T-helper 2 cell treated with Interferon-gamma antibody and Interleukin-4, amounts not matched to agents 5 μg/mL and 100 μg/mL, for 36 hours (primary cell): ENCODE data around the gene HOXB9.

ENCODE experiments used
- DNase-seq: peaks from one replicate; pipeline ENCODE4 v3.0.0; 2021; ENCODE audit warnings: low spot score
- H3K27ac Mint-ChIP-seq: one replicate; pipeline ENCODE4 v1.8.0; 2021; ENCODE audit warnings: mild to moderate bottlenecking, mixed read lengths
- H3K27me3 Mint-ChIP-seq: one replicate; pipeline ENCODE4 v1.8.0; 2021; ENCODE audit warnings: low read depth, mixed read lengths
- H3K36me3 Mint-ChIP-seq: one replicate; pipeline ENCODE4 v1.8.0; 2021; ENCODE audit warnings: low read depth, mixed read lengths
- H3K4me1 Mint-ChIP-seq: one replicate; pipeline ENCODE4 v1.8.0; 2021; ENCODE audit warnings: low read depth, mixed read lengths
- H3K4me3 Mint-ChIP-seq: one replicate; pipeline ENCODE4 v1.8.0; 2022; ENCODE audit warnings: mild to moderate bottlenecking, moderate library complexity, mixed read lengths
- H3K9me3 Mint-ChIP-seq: one replicate; pipeline ENCODE4 v1.8.0; 2021; ENCODE audit warnings: mixed read lengths

Gene HOXB9

DNA sequence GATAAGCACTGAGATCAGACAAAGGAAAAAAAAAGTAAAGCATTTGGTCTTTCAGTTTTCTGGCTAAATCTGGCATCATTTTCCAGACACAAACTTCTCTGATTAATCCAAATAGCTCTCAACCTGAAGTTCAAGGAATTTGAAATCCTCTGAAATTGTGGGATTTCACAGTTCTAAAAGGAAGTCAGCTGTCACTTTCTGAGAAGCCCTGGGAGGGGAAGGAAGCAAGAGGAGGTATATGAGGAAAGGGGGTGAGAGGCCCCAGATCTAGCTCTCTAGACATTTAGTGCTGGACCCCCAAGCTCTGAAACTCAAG, 17.5 kb upstream of the HOXB9 start:
- Mint-ChIP-seq H3K4me3 (no peak overlapping the region), H3K27me3 (peaks cover 94% of the 10 kb centered on the region), H3K9me3 (no peaks in the 10 kb centered on the region), H3K36me3 (no peaks in the 10 kb centered on the region), H3K4me1 (peaks cover 6% of the 10 kb centered on the region), H3K27ac (no peak overlapping the region)
- no peak for DNase-seq

DNA sequence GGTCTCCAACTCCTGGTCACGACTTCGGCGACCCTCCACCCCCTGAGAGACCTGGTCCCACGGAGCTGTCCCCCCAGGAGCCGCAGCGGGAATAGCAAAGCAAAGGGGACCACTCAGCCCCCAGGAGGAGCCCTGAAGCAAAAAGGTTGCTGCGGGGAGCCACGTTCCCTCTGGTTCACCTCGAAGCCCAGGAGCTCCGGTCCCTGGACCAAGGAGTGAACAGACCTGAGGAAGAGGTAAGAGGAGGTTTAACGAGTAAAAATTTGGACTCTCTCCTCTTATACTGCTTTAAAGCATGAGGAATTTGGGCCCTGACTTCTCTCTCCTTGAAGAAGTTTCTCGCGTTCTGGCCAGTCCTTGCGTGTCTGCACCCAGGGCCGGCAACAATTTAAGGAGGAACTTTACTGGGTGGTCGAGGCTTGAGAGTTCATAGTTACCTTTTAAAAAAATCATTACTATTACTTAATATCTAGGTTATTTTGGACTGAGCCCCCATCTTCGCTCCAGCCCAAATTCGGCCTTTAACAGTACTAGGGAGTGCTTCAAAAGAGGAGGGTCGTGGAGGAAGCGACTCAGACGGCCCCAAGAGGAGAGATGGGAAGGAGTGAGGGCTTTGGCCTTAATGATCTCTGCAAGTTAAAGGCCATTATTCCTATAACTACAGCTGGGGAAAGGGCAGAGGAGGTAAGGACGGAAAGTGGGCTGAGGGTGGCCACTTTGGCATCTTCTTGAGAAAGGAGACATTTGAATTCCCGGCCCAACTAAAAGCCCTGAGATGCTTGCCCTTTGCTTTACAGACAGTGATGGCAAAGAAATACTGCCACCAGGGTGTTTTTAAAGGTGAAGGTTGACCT, 16.9 kb upstream of the HOXB9 start:
- no peak for DNase-seq

DNA sequence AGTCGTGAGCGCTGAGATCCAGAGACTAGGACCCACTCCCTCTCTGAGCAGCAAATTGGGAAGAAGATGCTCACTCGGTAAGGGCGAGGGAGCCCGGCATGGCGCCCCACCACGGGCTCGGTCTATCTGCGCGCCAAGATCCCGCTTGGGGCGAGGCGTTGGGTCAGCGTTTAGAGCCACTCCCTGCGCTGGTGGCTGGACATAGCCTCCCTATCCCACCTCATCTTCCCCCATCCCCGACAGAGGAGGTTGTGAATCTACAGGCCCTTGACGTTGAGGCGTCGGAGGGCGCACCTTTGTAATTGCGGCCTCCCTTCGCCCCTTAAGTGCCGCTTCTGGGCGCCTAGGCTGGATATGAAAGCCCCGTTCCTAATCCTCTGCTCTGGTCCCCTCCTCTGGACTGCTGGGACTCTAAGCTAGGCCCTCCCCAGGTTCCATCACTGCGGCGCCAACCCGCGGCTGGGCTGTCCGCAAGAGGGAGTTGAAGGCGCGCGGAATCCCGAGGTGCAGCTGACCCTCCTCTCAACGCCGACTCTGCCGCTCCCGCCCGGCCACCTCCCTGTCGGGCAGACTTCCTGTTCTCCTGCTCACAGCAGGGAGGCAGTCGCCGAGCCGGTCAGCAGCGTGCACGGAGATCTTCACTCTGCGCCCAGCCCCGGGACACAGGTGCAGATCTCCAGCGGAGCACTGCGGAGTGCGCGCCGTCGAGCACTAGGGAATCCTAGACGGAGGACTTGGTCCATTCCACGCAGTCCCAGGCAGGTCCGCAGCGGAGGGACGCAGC, 16.1 kb upstream of the HOXB9 start:
- Mint-ChIP-seq H3K9me3 (no peaks in the 10 kb centered on the region), H3K36me3 (no peaks in the 10 kb centered on the region), H3K27ac (no peak overlapping the region), H3K4me3 (no peak overlapping the region), H3K27me3 (peaks cover 94% of the 10 kb centered on the region), H3K4me1 (peaks cover 6% of the 10 kb centered on the region)
- no peak for DNase-seq

More for the DNA sequence above, 16.9 kb upstream of the HOXB9 start:
- Mint-ChIP-seq H3K9me3 (no peaks in the 10 kb centered on the region), H3K27ac (no peak overlapping the region), H3K27me3 (peaks cover 93% of the 10 kb centered on the region), H3K36me3 (no peaks in the 10 kb centered on the region), H3K4me3 (no peak overlapping the region), H3K4me1 (peaks cover 6% of the 10 kb centered on the region)

DNA sequence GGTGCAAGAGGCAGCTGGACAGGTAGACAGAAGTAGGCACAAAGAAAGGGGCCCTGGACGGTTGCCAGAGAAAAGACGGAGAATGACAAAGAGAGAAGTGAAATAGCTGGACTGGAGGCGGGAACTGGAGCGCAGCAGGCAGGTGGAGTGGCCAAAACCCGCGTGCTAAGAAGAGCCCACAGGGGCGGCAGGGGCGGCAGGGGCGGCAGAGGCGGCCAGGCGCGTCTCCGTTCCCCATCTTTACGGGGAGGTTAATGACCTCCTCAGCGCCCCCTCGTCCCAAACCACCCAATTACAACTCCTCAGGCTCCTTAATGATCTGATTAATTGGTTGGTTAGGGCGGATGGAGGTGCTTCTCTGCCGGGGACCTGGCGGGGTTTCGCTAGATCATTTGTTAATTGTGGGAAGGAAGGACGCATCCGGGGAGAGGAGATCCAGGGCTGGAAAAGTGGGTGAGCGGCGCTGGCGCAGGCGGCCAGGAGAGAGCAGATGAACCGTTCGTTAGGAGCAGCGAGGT, 15.4 kb upstream of the HOXB9 start:
- Mint-ChIP-seq H3K36me3 (no peaks in the 10 kb centered on the region), H3K4me1 (peaks cover 7% of the 10 kb centered on the region), H3K4me3 (no peak overlapping the region), H3K9me3 (no peaks in the 10 kb centered on the region), H3K27me3 (peaks cover 96% of the 10 kb centered on the region), H3K27ac (peak overlapping the region; percentile 16)
- no peak for DNase-seq

DNA sequence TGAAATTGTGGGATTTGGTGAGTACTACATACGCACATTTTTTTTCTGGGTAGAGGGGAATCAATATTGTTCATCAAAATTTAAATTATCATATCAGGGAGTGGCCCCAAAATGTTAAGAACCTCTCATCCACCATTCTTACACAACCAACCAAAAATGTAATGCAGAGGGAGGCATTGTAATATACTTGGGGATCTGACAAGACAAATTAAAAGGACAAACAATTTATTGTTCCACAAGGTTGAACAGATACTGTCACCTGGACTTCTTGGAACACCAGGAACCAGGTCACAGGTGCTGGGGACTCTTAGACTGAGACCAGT, 14.7 kb upstream of the HOXB9 start:
- no peak overlapping the region for H3K4me3 Mint-ChIP-seq
- H3K9me3 Mint-ChIP-seq: no peaks in the 10 kb centered on the region
- H3K4me1 Mint-ChIP-seq: peaks cover 7% of the 10 kb centered on the region
- no peaks in the 10 kb centered on the region for H3K36me3 Mint-ChIP-seq
- DNase-seq: no peak
- peaks cover 98% of the 10 kb centered on the region for H3K27me3 Mint-ChIP-seq
- no peak overlapping the region for H3K27ac Mint-ChIP-seq

DNA sequence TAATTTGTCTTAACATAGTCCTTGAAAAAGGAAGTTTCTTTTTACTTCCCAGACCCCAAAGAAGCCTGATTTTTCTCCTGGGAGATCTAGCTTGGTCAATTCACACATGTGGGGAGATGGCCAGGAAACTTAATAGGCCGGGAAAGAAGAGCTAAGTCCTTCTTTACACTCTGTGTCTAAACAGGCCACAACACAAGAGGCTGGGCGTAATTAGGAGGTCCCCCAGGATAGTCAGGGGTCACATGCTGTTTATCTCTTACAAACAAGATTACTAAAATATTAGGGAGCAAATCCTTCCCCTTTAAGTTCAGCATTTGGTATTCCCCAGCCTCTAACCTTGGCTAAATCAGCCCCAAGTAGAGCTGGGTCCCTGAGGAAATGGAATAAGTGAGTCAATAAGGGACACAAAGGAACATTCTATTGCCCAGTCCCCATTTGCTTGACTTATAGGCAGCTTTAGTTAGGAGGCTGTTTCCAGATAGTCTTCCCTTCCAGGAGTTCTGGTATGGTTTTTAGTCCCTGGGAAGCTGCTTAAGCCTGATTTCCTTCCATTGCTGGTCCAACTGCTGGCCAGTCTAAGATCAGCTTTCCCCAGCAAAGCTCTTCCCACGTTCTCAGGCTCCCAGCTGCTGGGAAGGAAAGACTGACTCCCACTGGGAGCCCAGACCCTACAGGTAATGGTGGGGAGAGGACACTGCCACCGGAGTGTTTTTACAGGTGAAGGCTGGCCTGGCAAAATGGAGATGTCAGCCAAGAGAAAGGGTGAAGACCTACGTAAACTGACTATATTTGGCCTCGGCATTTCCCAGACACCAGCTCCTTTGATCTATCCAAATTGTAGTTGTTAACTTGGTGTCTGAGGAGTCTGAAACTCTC, 14.1 kb upstream of the HOXB9 start:
- Mint-ChIP-seq H3K36me3 (no peaks in the 10 kb centered on the region), H3K9me3 (no peaks in the 10 kb centered on the region), H3K4me3 (no peak overlapping the region), H3K27ac (no peak overlapping the region), H3K4me1 (peaks cover 7% of the 10 kb centered on the region), H3K27me3 (peaks cover 98% of the 10 kb centered on the region)
- DNase-seq: no peak

DNA sequence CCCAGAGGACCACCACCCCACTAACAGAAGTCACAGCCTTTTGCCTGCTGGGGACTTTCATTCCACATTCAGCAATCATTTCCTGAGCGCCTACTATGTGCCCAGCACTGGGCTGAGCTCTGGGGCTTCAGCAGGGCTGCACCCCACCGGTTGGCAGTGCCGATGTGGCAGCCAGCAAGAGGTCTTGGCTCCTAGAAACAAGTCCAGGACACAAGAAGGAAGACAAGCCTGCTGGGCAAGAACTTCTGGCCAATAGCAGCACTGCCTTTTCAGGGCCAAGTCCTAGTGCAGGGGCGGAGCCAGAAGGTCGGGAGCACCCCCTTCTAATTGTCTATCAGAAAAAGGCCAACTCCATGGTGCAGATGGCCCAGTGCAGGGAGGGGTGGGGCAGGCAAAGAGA, 13.0 kb upstream of the HOXB9 start:
- Mint-ChIP-seq H3K4me3 (no peak overlapping the region), H3K4me1 (peaks cover 7% of the 10 kb centered on the region), H3K27ac (no peak overlapping the region), H3K9me3 (no peaks in the 10 kb centered on the region), H3K36me3 (no peaks in the 10 kb centered on the region), H3K27me3 (peaks cover 98% of the 10 kb centered on the region)
- no peak for DNase-seq

DNA sequence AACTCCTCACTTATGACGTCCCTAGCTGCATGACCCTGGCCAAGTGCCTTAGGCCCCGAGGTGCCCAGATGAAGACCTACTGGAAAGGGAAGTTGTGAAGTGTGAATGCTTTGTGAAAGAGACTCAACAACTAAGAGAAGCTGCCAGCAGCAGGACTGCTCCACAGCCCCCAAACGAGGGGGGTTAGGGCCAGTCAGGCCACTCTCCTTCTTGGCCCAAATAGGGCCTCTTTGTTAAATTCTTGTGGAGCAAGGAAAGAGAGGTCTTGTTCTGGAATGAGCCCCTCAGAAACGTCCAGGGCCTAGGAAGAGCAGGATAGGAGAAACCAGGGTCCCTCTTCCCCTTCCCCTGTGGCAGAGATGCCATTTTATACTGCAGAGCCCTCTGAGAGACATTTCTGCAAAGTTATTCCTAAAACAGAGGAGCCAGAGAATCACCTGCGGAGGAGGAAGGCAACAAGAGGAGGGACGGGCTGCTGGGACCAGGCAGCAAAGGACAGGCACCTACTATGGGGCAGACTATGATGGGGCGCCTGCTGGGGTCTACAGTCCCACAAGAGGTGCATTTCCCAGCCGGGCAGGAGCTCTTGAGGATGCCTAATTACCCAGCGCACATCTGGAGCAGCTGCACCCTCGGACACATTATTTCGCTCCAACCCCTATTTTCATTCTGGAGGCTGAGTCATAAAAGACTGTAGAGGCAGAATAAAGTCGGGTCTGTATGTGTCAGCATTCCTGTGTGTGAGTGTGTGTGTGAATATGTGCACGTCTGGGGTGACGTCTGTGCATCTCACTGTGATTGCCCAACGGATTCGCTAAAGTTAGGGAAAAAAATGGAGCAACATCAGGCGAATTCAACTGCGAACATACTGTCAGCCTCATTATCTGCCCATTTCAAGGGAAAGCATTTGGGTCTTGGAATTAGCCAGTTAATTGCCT, 11.4 kb upstream of the HOXB9 start:
- Mint-ChIP-seq H3K4me3 (no peak overlapping the region), H3K4me1 (peaks cover 7% of the 10 kb centered on the region), H3K36me3 (no peaks in the 10 kb centered on the region), H3K9me3 (no peaks in the 10 kb centered on the region), H3K27ac (no peak overlapping the region), H3K27me3 (peaks cover 96% of the 10 kb centered on the region)
- DNase-seq: no peak

DNA sequence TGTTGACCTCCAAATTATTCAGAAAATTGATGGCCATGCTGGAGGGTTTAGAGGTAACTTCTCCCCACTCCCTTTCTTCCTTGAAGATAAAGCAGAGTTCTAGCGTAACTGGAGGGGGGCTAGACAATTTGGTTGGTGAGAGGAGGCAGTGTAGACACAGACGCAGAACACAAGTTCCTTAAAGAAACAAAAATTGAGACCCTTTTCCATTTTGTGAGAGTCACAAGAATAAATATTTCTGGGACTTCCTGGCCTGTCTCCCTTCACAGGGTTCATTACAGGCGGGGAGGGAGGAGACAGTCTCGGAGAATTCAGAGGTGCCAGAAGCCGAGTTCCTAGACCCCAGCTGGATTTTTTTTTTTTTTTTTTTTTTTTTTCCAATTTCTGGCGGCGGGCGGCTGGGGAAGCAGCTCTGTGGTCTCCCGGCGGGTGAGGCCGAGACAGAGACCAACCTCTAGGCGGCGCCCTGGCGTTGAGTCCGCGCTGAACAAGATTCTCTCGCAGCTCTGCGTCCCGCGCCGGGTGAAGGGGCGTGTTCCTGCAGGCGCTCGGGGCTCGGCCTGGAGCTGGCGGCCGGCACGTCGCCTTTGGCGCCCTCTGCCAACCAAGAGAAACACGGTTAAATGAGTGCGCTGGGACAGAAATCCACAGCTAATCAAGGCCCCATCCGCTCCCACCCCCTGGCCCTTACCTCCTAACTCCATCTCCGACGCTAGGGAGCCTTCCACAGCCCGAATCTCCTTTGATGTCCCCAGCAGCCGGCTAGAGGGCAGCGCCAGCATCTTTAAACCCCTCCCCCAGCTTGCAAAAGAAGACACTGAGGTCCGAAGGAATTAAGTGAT, 10.2 kb upstream of the HOXB9 start:
- Mint-ChIP-seq H3K27me3 (peaks cover 96% of the 10 kb centered on the region), H3K36me3 (no peaks in the 10 kb centered on the region), H3K4me3 (no peak overlapping the region), H3K9me3 (no peaks in the 10 kb centered on the region), H3K4me1 (peaks cover 4% of the 10 kb centered on the region), H3K27ac (no peak overlapping the region)
- DNase-seq: peak; percentile 67

DNA sequence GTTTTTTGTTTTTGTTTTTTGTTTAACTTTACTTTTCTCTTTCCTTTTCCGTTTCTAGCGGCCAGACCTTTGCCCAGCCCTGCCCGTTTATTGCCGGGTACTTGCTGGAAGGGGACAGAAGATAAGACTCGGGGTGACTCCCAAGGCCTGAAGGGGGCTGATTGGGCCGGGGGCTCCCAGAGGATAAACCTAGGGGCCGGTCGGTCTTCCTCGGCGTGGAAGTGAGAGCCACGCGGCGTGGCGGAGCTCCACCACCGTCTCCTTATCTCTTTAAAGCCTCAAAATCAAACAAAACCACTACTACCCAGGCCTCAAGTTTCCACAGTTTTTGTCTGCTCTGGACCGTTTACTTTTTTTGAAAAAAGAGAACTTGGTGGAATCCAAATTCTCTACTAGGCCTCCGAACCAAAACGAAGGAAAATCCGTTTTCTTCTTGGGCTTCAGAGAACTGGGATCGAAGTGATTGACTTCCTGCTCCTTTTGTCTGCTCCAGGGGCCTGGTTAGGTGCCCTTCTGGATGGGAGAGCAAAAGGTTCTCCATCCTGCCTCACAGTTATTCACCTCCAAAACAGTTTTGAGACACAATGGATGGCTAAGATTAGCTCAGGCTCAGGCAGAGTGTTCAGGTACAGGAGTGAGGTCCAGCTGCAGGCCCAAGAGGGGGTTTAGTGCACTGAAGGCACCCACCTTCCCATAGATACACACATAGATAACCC, 8.5 kb upstream of the HOXB9 start:
- no peak overlapping the region for H3K27ac Mint-ChIP-seq
- H3K27me3 Mint-ChIP-seq: peaks cover 95% of the 10 kb centered on the region
- H3K9me3 Mint-ChIP-seq: no peaks in the 10 kb centered on the region
- no peaks in the 10 kb centered on the region for H3K36me3 Mint-ChIP-seq
- H3K4me1 Mint-ChIP-seq: peaks cover 3% of the 10 kb centered on the region
- H3K4me3 Mint-ChIP-seq: peak overlapping the region; percentile 24
- DNase-seq: no peak

DNA sequence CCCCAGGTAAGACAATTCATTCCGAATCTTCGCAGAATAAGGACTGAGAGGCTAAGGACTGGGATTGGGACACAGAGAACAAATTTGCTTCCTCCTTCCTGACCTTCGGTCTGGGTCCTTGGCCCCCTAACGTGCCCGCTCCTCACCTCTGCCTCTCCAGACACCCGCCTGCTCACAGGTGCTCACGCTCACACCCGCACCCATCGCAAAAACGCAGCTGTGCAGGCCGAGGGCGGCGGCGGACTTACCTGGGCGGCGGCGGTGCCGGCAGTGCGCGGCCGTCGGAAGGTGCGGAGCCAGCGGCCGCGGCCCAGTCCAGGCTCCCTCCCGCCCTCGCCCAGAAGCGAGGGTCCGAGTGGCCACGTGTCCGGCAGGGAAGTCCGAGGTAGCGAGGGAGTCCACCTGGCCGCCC, 7.1 kb upstream of the HOXB9 start:
- no peaks in the 10 kb centered on the region for H3K9me3 Mint-ChIP-seq
- H3K4me3 Mint-ChIP-seq: no peak overlapping the region
- H3K4me1 Mint-ChIP-seq: peaks cover 3% of the 10 kb centered on the region
- DNase-seq: no peak
- H3K27me3 Mint-ChIP-seq: peaks cover 97% of the 10 kb centered on the region
- H3K27ac Mint-ChIP-seq: no peak overlapping the region
- no peaks in the 10 kb centered on the region for H3K36me3 Mint-ChIP-seq
